ENCODE data around the gene TFEB. TPM values are rescaled to one million over a fixed set of nuclear protein-coding genes. Genes with fewer than 3 reads are reported as not detected.

The TFEB gene
- total and polyA plus RNA-seq, 2 of the 8 experiments (the other 6 are each of a cell fraction or from before 2014, with no cell fraction given) = 2.3 to 6.7 TPM

GRCh38 chr6:41656002-41656691, 79.3 kb downstream of the TFEB start (continued):
- no peak for TF ChIP-seq CHD7 (IDR thresholded peaks at IDR 0.05; ENCODE audit: insufficient replicate concordance, low read length)
- TF ChIP-seq SIRT6 (IDR thresholded peaks at IDR 0.05; ENCODE audit: low read length) = no peak
- TF ChIP-seq SP2 (IDR thresholded peaks at IDR 0.05; ENCODE audit: low read length) = no peak
- TF ChIP-seq NANOG (IDR thresholded peaks at IDR 0.05; ENCODE audit: insufficient read depth, low read depth, low read length, poor library complexity, severe bottlenecking) = no peak
- no peak for TF ChIP-seq POU5F1 (IDR thresholded peaks at IDR 0.05; ENCODE audit: low read depth, low read length)
- no peak for TF ChIP-seq SIN3A (conservative IDR thresholded peaks at IDR 0.05 in 1 of 2, IDR thresholded peaks at IDR 0.05 in 1 of 2; ENCODE audit: low read depth in 1 of 2, low read length in 2 of 2)
- TF ChIP-seq PHF8 (conservative IDR thresholded peaks at IDR 0.05; ENCODE audit: low read depth, low read length) = no peak
- TF ChIP-seq TAF7 (optimal IDR thresholded peaks at IDR 0.05; ENCODE audit: borderline replicate concordance, low read depth, low read length) = no peak
- TF ChIP-seq CHD2 (IDR thresholded peaks at IDR 0.05; ENCODE audit: low read length) = no peak
